Left lung (tissue), 10 donors: Measurements from ENCODE around the gene KSR1. TPM values are rescaled to one million over a fixed set of nuclear protein-coding genes. Genes with fewer than 3 reads are reported as not detected.
A peak's percentile ranks its signal among the peaks of the same experiment; 100 is the strongest.
"Not testable (repeated sequence)": the region's sequence is repeated elsewhere in the genome, so short reads cannot be mapped to it uniquely, and the experiment has no call there.

ENCODE experiments used
- ATAC-seq: fragments of 200-7000 bp; cut with Tn5 transposase; one replicate; pipeline ENCODE4 v1.9.1; 2020; ENCODE audit warnings: moderate library complexity
- DNase-seq, 4 donors: peaks; one replicate each; pipeline ENCODE4 v3.0.0-alpha.2; 2013 to 2020
- H3K27ac ChIP-seq, 2 donors: fragments of 200-600 bp; sonication (generic) in 1 of 2; one replicate each; pipeline versions ENCODE4 v1.5.0 to v1.8.0; 2020 to 2021
- H3K27me3 ChIP-seq, 2 donors: fragments of 200-600 bp; sonication (generic) in 1 of 2; one replicate each; pipeline versions ENCODE4 v1.5.0 to v1.8.0; 2020 to 2021
- H3K36me3 ChIP-seq, 2 donors: fragments of 200-600 bp; sonication (generic) in 1 of 2; one replicate each; pipeline versions ENCODE4 v1.5.0 to v1.8.0; 2020 to 2021
- H3K4me1 ChIP-seq, 2 donors: fragments of 200-600 bp; one replicate each; pipeline ENCODE4 v1.8.0; 2021
- H3K4me3 ChIP-seq, 2 donors: fragments of 200-600 bp; sonication (generic) in 1 of 2; one replicate each; pipeline versions ENCODE4 v1.5.0 to v1.8.0; 2020 to 2021; ENCODE audit warnings: mild to moderate bottlenecking in 1 of 2
- H3K9me3 ChIP-seq, 2 donors: fragments of 200-600 bp; sonication (generic) in 1 of 2; one replicate each; pipeline versions ENCODE4 v1.5.0 to v1.8.0; 2020 to 2021
- intact Hi-C, 2 donors: fragments of 100-400 bp; cut with DNase I; formaldehyde crosslinking; loops; one replicate each; pipeline versions ENCODE4 v1.11.2 to v1.14.2; 2022
- polyA plus RNA-seq, 6 donors: library from polyadenylated mRNA; unstranded; fragments of 120-200 nt; gene quantifications; one replicate each; pipeline ENCODE4 v1.2.1, GENCODE V29; 2013; ENCODE audit not compliant: insufficient read length in 6 of 6
- total RNA-seq, 2 donors: library from RNA; stranded (reverse); fragmentation: NEBNext Ultra II Directional; extraction: Animal tissue kit (Norgen Biotek cat#: 25700); gene quantifications; one replicate each; pipeline ENCODE4 v1.2.1, GENCODE V29; 2021
- TF ChIP-seq, protein P1 (sequence below), 2 donors: fragments of 200-600 bp; sonication (generic) in 1 of 2; IDR thresholded peaks; one replicate each; pipeline versions ENCODE4 v1.5.0 to v1.8.0; 2021; ENCODE audit warnings: antibody characterized with exemption in 2 of 2
- donor health status: DM: no; HTN: yes; CAD: no.
- donor health status: DM: no; HTN: no; CAD: no.

Gene KSR1
- total and polyA plus RNA-seq, 8 donors: 35.0 to 70.0 (median 62.5) TPM

DNA sequence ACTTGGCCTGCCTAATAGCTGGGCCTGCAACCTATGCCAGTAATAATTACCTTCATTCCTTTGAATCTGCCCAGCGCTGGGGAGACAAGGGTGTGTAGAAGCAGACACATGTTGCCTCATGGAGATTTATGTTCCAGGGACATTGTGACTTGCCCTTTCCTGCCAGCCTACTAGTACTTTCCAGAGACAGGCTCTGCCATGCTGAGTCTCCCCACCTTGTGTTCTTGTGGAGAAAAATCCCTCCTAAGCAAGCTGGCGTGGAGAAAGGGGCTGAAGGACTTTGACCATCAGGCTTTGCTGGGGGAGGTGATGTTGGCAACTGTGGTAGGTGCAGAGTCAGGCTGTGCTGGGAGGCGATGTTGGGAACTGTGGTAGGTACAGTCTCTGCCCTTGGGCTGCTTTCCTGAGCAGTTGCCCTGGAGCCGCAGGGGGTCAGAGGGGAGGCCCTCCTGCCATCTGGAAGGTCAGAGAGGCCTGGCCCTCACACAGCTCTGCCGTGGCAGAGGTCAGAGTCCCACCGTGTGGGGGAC is 4.0 kb downstream of the KSR1 start:
- TF ChIP-seq, protein P1, sequence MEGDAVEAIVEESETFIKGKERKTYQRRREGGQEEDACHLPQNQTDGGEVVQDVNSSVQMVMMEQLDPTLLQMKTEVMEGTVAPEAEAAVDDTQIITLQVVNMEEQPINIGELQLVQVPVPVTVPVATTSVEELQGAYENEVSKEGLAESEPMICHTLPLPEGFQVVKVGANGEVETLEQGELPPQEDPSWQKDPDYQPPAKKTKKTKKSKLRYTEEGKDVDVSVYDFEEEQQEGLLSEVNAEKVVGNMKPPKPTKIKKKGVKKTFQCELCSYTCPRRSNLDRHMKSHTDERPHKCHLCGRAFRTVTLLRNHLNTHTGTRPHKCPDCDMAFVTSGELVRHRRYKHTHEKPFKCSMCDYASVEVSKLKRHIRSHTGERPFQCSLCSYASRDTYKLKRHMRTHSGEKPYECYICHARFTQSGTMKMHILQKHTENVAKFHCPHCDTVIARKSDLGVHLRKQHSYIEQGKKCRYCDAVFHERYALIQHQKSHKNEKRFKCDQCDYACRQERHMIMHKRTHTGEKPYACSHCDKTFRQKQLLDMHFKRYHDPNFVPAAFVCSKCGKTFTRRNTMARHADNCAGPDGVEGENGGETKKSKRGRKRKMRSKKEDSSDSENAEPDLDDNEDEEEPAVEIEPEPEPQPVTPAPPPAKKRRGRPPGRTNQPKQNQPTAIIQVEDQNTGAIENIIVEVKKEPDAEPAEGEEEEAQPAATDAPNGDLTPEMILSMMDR (IDR thresholded peaks at IDR 0.05): no peak
- Histone ChIP-seq H3K27me3 (no peaks in the 10 kb centered on the region), H3K36me3 (no peaks in the 10 kb centered on the region), H3K4me1 (peaks cover 14 to 52% of the 10 kb centered on the region in 2 donors), H3K9me3 (no peaks in the 10 kb centered on the region), H3K4me3 (no peak overlapping the region), H3K27ac (no peak overlapping the region)
- no peak for DNase-seq
- ATAC-seq: no peak
- intact Hi-C loops: no loop called here

DNA sequence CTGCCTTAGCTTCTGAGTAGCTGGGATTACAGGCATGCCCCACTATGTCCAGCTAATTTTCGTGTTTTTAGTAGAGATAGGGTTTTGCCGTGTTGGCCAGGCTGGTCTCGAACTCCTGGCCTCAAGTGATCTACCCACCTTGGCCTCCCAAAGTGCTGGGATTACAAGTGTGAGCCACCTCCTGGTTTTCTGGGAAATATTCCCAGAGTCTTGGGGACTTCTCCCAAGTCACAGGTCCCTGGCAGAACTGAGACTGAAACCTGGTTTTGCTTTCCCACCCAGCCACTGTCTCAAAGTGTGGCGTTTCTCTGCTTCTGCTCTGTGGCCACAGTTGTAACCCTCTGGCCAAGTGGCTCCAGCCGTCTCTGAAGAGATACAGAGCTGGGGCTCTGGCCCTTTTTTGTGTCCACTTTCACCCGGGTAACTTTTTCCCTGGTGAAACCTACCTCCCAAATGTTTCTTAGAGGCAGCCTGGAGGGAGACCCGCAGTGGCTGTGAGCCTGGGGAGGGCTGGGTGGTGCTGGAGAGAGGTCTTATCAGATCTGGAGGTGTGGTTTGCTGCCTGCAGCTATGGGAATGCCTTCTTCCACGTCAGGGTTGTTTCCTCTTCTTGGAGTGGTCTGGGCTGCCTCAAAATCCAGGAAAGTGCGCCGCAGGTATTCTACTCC is 5.1 kb downstream of the KSR1 start:
- no peaks in the 10 kb centered on the region for H3K9me3 ChIP-seq
- H3K36me3 ChIP-seq: no peaks in the 10 kb centered on the region
- TF ChIP-seq, protein P1 (IDR thresholded peaks at IDR 0.05): no peak
- H3K4me1 ChIP-seq: peaks cover 16 to 55% of the 10 kb centered on the region in 2 donors
- peak; percentile 70 for ATAC-seq
- DNase-seq: no peak
- intact Hi-C loops: no loop called here
- no peak overlapping the region for H3K4me3 ChIP-seq
- H3K27ac ChIP-seq: no peak overlapping the region
- no peaks in the 10 kb centered on the region for H3K27me3 ChIP-seq

DNA sequence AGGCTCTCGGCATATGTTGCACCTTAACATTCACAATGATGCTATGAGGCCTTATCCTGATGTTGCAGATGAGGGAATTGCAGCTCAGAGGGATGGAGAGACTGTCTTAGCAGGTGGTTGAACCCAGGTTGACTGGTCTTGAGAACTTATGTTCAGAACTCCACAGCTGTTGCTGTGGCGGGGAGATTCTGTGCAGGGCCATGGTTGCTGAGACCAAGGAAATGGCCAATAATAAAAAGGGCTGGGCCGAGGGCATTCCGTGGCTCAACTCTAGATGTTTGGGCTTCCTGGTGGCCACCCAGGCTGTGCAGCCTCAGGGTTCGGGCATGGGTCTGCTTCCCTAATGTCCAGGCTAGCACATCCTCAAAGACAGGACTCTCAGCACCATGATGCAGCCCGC is 5.9 kb downstream of the KSR1 start:
- Histone ChIP-seq H3K27ac (no peak overlapping the region), H3K27me3 (no peaks in the 10 kb centered on the region), H3K4me3 (no peak overlapping the region), H3K9me3 (no peaks in the 10 kb centered on the region), H3K4me1 (peaks cover 22 to 61% of the 10 kb centered on the region in 2 donors), H3K36me3 (no peaks in the 10 kb centered on the region)
- intact Hi-C loops: no loop called here
- TF ChIP-seq, protein P1 (IDR thresholded peaks at IDR 0.05): no peak
- ATAC-seq: no peak
- DNase-seq: no peak

DNA sequence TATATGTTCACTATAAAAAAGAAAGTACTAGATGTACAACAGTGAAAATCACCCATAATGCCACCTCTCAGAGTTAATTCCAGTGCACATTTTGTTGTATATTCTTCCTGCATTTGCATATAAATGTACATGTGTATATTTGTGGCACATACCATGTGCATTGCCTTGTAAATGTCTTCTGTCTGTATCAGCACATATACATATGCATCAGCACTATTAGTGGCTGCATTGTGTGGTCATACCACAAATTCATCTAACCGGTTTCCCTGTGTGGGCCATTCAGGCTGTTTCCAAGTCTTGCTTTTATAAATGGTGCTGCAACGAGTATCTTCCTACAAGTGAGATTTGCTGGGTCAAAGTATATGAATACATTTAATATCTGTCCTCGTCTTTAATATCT is 6.5 kb downstream of the KSR1 start:
- H3K4me1 ChIP-seq: peaks cover 18 to 56% of the 10 kb centered on the region in 2 donors
- H3K27ac ChIP-seq: no peak overlapping the region
- H3K9me3 ChIP-seq: no peaks in the 10 kb centered on the region
- DNase-seq (no peak), ATAC-seq (no peak)
- no peak overlapping the region for H3K4me3 ChIP-seq
- no peaks in the 10 kb centered on the region for H3K27me3 ChIP-seq
- no peaks in the 10 kb centered on the region for H3K36me3 ChIP-seq
- intact Hi-C loops: no loop called here
- TF ChIP-seq, protein P1 (IDR thresholded peaks at IDR 0.05): no peak

DNA sequence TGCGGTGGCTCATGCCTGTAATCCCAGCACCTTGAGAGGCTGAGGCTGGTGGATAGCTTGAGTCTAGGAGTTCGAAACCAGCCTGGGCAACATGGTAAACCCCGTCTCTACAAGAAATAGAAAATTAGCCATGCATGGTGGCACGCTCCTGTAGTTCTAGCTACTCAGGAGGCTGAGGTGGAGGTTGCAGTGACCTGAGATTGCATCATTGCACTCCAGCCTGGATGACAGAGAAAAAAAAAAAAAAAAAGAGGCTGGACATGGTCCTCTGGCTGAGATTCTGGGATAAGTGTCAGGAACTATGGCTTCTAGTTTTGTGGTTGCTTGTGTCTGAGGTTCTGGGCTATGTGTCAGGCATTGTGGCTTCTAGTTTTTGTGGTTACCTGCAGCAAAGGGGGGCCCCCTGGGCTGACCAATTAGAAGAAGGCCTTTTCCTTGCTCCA is 7.0 kb downstream of the KSR1 start:
- ATAC-seq (no peak), DNase-seq (no peak)
- no peaks in the 10 kb centered on the region for H3K9me3 ChIP-seq
- H3K4me1 ChIP-seq: peaks cover 12 to 50% of the 10 kb centered on the region in 2 donors
- intact Hi-C loops: no loop called here
- H3K27ac ChIP-seq: no peak overlapping the region
- H3K27me3 ChIP-seq: no peaks in the 10 kb centered on the region
- TF ChIP-seq, protein P1 (IDR thresholded peaks at IDR 0.05): no peak
- no peaks in the 10 kb centered on the region for H3K36me3 ChIP-seq
- no peak overlapping the region for H3K4me3 ChIP-seq

DNA sequence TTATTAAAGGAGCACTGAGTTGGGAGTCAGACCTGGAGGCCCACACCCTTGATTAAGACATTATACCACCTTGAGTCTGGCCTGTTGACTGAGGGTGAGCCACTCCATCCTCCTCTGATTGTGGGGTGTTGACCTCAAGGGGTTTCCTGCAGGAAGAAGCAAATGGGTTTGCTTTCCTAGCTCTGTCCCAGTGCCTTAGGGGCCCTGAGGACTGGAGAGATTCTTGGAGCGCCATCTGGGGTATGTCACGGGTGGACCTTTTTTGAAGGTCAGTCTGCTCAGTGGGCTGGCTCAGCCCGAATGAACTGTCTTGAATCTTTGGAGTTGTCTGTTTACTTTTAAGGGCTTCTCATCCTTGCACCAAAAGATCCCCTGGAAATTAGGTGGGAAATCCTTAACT is 7.8 kb downstream of the KSR1 start:
- DNase-seq, ATAC-seq, intact Hi-C loops, H3K27me3 ChIP-seq, H3K27ac ChIP-seq, H3K36me3 ChIP-seq, H3K9me3 ChIP-seq, H3K4me3 ChIP-seq: not testable (repeated sequence)
- H3K4me1 ChIP-seq: peaks cover 9 to 44% of the 10 kb centered on the region in 2 donors
